NCI-H748 treated with DMSO at 0.1 percent for 48 hours (cell line): Measurements from ENCODE around the gene TESK1.
A peak's percentile ranks its signal among the peaks of the same experiment; 100 is the strongest.
"Not testable (repeated sequence)": the region's sequence is repeated elsewhere in the genome, so short reads cannot be mapped to it uniquely, and the experiment has no call there.

Experiments used
- DNase-seq: peaks from one replicate; lab custom pipeline; 2025; lab: John Stamatoyannopoulos, UW

The TESK1 gene

DNA sequence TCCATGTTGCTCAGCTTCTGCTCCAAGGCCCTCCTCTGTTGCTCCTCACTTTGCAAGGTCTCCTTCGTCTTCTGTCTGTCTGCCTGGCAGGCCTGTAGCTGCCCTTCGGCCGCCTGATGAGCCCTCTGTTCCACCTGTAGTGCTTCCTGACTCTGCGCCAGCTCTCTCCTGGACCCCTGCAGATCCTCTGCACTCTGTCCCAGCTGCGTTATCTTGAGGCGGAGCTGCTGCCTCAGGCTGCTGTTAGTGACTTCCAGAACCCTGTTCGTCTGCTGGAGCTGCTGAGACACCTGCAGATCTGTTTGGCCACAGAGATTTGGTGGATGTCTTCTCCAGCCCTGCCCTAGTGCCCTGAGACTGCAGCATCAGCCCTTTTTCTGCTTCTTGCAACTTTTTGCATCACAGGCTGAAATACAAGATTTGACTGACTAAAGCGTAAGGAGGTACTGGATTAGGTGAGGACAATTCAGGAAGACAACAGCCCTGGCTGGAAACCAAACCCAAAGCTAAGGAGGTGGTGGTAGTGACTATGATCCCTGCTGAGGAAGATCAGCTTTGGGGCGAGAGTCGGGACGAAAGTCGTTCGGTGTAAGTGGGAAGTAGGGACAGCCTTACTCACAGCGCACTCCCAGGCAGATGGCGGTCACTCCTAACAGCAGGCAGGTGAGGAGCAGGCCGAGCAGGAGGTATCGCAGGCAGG lies 11.1 kb downstream of the TESK1 start:
- DNase-seq, result no peak

DNA sequence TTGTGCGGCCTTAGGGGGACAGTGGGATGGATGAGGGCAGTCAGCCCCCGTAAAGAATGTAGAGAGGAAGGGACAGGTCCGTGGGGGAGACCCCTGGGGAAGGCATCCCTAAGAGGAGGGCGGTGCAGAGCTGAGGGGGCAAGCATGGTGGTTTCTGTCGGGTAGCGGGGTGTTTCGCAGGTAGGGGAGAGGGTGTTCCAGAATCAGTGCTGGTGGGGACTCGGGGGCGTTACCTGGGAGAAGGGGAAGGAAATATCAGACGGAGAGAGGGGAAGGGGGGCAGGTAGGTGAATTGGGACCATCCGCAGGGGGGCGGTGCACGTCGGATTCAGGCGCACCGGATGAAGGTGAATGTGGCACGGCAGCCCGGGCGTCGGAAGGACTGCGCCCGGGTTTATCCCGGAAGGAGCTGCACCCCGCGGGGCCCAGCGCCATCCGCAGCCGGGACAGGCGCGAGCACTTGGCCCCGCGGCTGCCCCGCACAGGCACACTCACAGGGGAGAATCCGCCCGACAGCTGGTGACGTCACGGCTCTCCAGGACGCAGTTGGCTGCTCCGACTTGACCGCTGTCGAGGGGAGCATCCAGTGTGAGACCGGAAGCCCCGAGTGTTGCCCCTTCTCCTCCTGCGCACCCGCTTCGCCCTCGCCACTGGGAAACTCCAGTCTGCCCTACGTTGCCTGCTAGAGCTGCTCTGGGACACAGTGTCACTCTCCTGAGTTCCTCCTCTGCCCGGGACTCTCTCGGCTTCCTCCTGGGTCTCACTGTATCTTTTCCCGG lies 11.8 kb downstream of the TESK1 start:
- peak; percentile 10 for DNase-seq

DNA sequence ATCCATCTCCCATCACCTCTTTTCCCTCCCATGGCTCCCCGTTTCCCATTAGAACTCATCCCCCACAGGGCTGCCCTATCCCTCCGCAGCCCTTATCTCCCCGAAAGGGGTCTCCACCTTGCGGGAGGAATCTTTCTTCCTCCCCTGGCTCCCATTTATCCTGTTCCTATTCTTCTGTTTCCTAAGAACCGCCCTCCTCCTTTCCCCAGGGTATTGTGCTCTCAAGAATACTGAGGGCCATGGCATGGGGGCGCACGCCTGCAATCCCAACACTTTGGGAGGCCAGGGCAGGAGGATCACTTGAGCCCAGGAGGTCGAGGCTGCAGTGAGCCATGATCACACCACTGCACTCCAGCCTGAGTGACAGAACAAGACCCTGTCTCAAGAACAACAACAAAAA lies 12.5 kb downstream of the TESK1 start:
- DNase-seq, result no peak

DNA sequence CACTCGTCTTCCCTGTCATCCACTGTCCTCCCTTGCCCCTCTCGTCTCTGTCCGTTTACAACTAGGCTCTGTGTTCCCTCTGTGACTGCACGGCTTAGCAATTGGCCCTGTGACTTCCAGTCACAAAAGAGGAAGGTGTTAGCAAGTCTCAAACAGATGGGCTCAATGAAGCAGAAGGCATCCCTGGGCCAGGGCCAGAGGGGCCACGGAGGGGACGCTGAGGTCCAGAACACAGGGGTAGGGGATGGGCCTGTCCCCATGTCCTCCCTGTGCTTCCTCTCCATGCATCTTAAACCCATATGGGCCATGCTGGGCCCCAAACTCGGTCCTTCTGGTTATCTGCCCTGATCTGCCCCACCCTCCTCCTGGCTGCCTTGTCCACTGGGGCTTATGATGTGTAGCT lies 13.3 kb downstream of the TESK1 start, which contains the start of gene CD72:
Gene CD72, minus strand, starts transcription at position 89 of the 403 bp plus-strand sequence. CDS start 110 bp downstream, outside the sequence.
- no peak for DNase-seq

DNA sequence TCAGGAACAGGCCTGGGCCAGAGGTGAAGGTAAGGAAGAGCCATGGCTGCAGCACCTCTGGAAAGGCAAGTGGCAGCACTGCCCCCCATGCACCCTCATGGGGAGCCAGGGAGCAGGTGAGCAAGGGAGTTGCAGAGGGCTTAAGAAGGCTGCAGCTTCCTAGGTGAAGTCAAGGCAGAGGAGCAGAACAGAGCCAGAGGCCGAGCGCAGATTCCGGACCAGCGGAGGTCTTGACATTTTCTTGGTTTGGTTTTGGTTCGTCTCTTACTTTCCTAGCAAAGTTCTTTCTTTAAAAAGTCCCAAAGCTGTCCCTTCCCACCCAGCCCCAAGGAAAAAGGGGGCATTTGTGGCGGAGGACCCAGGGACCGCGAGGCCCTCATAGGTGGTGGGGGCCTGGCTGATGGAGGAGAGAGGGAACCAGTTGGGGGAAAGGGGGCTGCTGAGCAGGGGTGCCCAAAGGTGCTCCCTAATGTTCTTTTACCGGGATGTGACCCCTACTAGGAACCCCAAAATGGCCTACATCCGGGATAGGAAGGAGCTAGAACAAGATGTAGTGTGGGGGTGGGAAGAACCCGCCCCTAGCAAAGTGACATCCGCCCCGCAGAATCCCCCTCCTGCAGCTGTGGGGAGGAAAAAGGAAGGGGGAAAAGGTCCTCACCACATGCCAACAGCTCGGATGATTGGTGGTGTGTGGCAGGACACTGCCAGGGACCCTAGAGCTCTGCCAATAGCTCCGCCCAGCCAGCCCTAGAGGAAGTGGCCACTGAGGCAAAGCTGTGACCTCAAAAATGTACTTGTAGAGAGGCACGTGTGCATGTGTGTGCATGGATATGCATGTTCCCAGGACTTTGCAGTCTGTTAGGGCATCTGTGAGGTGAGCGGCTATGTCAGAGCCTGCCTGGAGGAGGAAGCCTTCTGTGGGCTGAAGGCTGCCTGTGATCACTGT lies 14.1 kb downstream of the TESK1 start:
- no peak for DNase-seq

DNA sequence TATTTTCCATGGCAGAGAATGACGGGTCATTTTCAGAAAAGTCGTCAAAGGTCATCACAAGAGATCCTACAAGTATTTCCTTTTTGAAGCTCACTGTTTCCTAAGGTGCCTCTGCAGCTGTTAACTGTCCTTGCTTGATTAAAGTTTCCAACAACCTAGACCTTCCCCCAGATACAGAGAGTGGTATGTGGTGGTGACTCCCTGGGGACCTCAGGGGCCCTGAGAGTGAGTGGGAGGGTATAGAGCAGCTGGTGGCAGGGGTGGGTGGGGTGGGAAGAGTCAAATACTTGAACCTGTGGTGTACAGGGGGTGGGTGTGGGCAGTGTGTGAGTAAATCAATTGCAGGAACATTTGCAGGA lies 14.7 kb downstream of the TESK1 start:
- DNase-seq, result no peak

DNA sequence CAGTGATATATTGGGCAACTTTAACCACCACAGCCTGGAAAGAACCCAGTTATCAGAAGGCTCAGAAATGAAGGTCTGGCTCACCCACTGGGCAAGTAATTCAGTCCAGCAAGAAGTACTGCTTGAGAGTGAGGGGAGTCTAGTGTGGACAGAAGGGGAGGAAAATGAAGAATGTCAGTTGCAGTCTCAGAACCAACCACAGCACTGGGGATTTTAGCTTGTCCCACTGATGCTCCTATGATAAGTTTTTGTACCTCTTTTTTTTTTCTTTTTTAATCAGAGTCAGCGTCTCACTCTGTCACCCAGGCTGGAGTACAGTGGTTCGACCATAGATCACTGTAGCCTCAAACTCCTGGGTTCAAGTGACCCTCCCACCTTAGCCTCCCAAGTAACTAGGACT lies 22.5 kb downstream of the TESK1 start:
- DNase-seq, result no peak

DNA sequence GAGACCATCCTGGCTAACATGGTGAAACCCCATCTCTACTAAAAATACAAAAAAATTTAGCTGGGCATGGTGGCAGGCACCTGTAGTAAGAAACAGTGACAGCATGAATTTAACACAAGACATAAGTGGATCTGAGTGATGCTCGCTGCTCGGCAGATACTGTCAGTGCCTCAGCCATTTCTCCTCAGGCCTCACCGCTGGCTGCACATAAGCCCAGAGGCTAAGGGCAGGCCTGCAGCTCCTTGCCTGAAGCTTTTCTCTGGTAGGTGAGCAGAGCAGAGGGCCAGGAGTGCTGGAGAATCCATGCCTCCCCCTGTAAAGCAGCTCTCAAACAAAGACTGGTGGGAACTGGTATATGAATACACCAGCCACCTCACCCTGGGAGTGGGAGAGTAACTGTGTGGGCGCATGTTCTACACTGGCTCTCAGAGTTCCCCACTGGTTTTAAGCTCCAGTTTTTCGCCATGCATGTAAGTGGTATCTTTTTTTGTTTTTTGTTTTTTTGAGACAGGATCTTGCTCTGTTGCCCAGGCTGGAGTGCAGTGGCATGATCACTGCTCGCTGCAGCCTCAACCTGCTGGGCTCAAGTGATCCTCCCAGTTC lies 23.4 kb downstream of the TESK1 start:
- no peak for DNase-seq

DNA sequence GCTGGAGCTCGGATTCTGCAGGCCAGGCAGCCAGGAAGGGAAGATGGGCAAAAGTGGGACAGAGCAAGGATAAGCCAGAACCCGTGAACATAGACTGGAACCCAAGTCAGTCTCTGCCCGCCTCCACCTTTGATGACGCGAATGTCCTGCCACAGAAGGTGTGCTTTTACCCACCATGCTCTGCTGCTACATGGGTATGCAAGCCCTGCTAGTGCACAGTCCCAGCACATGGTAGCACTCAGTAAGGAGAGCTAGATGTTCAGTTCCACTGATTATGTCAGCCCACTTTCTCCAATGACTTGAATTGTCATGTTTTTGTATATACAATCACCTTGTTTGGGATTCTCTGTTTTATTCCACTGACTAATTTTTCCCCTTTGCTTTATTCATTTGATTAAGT lies 24.5 kb downstream of the TESK1 start:
- no peak for DNase-seq

DNA sequence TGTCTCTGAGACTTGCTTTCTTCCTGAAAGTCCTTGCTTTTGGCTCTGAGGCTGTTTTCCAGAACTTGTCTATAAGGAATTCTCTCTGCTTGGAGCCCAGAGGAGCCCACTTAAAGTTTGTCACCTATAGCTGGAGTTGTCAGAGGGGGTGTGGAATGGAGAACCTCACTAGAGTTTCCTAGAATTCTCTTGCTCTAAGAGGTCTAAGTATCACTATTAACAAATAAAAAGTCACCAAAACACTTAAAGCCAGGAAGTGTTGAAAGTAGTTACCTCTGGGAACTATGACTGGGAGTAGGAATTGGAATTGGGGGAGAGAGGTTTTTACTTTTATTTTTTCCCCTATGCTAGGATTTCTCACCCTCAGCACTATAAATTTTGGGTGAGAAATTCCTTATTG lies 30.7 kb downstream of the TESK1 start:
- DNase-seq, result no peak

DNA sequence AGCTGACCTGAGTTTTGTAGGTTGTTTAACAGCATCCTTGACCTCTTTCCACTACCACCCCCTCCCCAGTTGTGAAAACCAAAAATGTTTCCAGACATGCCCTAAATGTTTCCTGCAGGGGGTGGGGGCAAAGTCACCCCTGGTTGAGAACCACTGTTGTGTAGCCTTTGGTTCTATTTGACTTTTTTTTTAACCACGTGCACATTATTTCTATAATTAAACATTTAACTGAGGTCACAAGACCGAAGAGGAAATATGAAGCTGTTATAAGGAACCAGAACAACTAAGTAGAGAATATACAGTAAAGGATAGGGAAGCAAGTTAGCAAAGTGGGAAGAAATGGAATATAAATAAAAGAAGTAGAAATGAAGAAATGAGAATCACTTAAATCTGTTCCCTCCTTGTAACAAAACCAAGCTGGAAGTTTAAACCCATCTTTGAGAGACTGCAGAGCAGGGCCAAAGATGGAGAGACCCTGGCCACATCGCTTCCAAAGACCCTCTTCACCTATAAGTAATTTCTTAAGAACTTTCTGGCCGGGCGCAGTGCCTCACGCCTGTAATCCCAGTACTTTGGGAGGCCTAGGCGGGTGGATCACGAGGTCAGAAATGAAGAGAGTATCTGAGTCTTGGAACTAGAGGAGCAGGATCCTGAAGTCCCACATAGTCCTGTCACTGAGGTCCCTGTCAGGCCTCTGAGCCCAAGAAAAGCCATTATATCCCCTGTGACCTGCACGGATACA lies 31.2 kb downstream of the TESK1 start:
- no peak for DNase-seq

DNA sequence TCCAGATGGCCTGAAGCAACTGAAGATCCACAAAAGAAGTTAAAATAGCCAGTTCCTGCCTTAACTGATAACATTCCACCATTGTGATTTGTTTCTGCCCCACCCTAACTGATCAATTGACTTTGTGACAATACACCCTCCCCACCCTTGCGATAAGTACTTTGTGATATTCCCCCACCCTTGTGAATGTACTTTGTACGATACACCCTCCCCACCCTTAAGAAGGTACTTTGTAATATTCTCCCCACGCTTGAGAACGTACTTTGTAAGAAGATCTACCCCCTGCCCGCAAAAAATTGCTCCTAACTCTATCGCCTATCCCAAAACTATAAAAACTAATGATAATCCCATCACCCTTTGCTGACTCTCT lies 31.8 kb downstream of the TESK1 start:
- not testable (repeated sequence) for DNase-seq

DNA sequence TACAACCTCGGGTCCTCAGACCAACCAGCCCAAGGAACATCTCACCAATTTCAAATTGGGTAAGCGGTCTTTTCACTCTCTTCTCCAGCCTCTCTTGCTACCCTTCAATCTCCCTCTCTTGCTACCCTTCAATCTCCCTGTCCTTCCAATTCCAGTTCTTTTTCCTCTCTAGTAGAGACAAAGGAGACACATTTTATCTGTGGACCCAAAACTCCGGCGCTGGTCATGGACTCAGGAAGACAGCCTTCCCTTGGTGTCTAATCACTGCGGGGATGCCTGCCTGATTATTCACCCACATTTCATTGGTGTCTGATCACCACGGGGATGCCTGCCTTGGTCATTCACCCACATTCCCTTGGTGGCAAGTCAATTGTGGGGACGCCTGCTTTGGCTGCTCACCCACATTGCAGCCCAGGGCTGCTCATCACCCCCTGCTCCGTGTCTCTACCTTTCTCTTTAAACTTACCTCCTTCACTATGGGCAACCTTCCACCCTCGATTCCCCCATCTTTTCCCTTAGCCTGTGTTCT lies 32.4 kb downstream of the TESK1 start:
- DNase-seq, result not testable (repeated sequence)

DNA sequence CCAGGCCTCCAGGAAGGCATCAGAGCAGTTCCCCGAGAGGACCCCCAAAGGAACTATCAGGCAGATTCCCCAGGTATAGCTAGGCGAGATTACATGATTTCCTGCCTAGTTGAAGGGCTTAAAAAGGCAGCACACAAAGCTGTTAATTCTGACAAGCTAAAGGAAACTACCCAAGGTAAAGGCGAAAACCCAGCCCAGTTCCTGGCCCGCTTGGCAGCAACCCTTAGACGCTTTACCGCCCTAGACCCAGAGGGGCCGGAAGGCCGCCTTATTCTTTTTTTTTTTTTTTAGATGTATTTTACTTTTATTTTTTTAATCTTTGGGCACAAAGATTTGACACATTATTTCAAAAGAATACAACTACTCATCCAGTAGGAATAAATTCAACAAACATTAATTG lies 33.7 kb downstream of the TESK1 start:
- not testable (repeated sequence) for DNase-seq

DNA sequence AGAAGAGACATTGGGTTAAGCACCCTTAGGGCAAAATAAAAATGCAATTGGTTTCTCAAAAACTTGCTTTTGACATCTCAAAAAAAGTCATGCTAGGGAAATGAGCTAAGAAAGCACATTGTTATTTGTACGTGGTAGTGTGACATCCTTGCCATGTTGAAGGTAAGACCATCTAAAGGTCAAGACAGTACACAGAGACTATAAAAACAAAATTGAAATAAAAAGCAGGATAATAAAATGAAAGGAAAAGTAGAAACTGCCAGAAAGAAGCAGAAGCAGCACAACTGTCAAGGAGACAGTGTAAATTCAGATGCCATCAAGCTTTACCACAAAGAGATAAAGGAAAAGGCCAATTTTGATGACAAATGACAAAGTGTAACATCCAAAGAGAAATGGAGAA lies 34.2 kb downstream of the TESK1 start:
- not testable (repeated sequence) for DNase-seq

DNA sequence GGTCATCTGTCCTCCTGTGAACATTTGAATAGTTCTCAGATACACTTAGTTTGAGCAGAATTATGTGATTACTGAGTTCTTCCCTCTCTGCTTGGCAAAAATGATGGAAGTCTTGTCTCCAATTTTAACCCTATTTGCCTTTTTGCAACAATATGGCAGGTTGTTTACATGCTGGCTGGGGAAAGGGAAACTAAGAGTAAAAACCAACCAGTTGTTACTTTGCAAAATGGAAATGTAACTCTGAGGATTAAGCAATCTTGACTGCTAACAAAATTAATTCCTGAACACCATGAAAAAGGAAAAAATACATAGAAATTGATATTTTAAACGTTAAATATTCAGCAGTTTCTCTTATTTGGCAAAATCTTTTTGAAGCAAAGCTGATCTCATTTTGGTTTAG lies 34.6 kb downstream of the TESK1 start:
- DNase-seq, result no peak

DNA sequence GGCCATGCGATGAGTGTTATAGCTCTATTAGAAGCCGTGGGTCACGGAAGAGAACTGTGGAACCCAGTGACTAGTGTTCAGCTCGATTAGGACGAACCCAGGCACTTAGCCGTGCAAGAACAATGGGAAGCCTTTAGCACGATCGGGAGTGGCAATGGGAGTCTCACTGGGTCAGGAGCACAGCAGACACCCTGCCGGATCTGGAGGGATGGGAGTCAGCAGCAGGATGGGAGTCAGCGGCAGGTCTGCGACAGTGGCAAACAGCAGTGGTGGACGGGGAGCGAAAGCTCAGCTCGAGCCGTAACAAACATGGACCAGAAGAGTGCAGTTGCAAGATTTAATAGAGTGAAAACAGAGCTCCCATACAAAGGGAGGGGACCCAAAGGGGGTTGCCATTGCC lies 35.4 kb downstream of the TESK1 start:
- not testable (repeated sequence) for DNase-seq

DNA sequence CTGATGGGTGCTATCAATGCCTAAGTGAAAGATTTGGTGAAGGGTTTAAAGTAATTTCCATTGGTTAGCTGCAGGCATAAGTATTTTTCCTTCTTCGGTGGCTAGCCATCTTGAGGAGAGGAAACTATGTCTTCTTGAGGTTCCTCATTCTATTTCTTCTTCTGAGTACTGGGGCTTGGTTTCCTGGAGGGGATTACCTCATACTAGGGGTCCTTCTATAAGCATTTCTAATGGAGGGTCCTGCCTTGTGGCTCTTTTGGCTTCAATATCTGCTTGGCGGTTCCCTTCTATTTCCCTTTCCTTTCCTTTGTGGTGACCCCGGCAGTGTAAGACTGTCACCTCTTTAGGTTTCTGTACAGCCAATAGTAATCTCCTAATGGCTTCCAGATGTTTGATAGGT lies 36.4 kb downstream of the TESK1 start:
- not testable (repeated sequence) for DNase-seq

DNA sequence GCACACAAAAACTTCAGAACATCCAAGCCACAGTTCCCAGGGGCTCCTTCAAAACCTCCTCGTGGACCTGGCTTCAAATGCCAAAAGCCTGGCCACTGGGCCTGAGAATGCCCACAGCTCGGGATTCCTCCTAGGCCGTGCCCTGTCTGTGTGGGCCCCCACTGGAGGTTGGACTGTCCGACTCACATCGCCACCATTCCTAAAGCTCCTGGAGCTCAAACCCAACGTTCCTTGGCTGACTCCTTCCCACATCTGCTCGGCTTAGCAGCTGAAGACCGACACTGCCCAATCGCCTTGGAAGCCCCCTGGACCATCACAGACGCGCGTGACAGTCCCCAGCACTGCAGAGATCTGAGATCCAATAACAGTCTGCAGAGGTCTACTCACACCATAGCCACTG lies 38.0 kb downstream of the TESK1 start:
- DNase-seq, result no peak

DNA sequence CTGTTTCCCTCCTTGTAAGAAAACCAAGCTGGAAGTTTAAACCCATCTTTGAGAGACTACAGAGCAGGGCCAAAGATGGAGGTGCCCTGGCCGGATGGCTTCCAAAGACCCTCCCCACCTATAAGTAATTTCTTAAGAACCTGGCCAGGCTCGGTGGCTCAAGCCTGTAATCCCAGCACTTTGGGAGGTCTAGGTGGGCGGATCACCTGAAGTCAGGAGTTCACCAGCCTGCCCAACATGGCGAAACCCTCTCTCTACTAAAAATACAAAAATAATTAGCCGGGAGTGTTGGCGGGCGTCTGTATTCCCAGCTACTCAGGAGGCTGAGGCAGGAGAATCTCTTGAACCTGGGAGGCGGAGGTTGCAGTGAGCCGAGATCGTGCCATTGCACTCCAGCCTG lies 40.7 kb downstream of the TESK1 start:
- not testable (repeated sequence) for DNase-seq

DNA sequence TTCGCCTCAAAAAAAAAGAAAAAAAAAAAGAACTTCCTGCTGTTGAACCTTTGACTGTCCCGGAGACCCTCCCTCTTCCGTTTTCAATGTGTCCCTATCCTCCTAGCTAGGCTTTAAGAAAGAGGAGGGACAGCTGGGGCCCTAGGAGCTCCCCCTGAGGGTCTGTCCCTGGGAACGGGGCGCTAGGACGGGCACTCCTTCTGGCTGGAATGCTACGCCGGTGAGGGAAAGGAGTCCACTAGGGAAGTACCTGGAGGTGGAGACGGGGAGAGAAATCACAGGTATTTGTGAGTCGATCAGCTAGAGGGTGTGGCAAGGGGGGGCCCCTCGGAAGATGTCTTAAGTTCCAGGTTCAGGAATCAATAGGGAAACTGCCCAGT lies 41.1 kb downstream of the TESK1 start:
- peak; percentile 13 for DNase-seq
